Activated T-helper 17 cell treated with anti-CD3 and anti-CD28 coated beads, Interleukin-2, amount 50 U/mL, for 72 hours (primary cell): Measurements from ENCODE around the gene RALY. TPM values are rescaled to one million over a fixed set of nuclear protein-coding genes. Genes with fewer than 3 reads are reported as not detected.

Source experiments
- total RNA-seq, 2 donors: library from RNA; stranded (reverse); gene quantifications; one replicate each; pipeline ENCODE4 v1.2.3, GENCODE V29; 2022

The RALY gene
- total RNA-seq, 2 donors from 2014 or later: 112 to 142 TPM

Other genes with a start within 250 kb of the RALY start
- gene CHMP4B, start 182.6 kb upstream of the RALY start, total RNA-seq: 10 to 100 TPM; 57.6 to 63.5 TPM
- gene EIF2S2, start 118.3 kb downstream of the RALY start, total RNA-seq: 100 to 1,000 TPM in 1 of 2 donors, 10 to 100 TPM in 1; 64.0 to 107 TPM
- gene ASIP, start 247.5 kb downstream of the RALY start, total RNA-seq: not detected